ENCODE data around the gene RAB4B.
"Not testable (repeated sequence)": the region's sequence is repeated elsewhere in the genome, so short reads cannot be mapped to it uniquely, and the experiment has no call there.

GRCh38 chr19:40830741-40831140 lies 52.7 kb downstream of the RAB4B start:
- not testable (repeated sequence) for TF ChIP-seq POLR2A, CTCF, POLR2AphosphoS5 (IDR thresholded peaks at IDR 0.05)
